HG03378 (cell line): ENCODE results near the gene CXCL5.
"Not testable (repeated sequence)": the region's sequence is repeated elsewhere in the genome, so short reads cannot be mapped to it uniquely, and the experiment has no call there.

Experiments
- ATAC-seq: cut with Tn5 transposase; IDR thresholded peaks from one replicate; pipeline ENCODE4 v1.9.1; 2021; ENCODE audit warnings: mild to moderate bottlenecking, moderate library complexity; ENCODE audit not compliant: unreplicated experiment

Gene CXCL5

DNA sequence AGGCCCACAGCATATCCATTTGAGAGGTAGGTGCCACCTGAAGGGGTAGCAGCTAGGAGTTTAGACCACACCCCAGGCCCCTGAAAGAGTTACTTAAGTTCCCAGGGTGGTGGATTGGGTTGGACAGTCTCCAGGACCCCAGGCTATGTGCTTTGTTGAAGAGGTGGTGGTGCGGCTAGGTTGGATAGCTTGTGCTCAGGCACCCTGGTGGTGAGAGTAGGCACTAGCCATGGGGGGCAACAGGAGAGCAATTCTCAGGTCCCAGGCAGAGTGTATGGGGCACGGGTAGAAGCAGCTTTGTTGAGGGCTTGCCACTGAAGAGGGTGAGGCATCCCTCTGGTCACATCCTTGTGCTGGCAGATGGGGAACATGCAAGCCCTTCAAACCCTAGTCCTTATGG lies 22.3 kb downstream of the CXCL5 start:
- ATAC-seq = no peak

DNA sequence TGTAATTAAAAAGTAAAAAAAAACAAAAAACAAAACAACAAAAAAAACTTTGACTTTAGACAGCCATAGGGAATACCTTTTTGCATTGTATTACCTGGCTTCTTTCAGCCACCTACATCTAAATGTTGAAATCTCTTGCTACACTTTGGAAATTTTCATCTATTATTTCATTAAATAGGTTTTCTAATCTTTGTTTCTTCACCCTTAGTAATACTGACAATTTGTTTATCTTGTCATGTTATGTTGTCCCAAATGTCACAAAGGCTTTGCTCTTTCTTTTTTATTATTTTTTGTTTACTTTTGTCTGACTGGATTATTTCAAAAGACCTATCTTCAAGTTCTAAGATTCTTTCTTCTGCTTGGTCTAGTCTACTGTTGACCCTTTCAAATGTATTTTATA lies 24.1 kb downstream of the CXCL5 start:
- ATAC-seq = no peak

DNA sequence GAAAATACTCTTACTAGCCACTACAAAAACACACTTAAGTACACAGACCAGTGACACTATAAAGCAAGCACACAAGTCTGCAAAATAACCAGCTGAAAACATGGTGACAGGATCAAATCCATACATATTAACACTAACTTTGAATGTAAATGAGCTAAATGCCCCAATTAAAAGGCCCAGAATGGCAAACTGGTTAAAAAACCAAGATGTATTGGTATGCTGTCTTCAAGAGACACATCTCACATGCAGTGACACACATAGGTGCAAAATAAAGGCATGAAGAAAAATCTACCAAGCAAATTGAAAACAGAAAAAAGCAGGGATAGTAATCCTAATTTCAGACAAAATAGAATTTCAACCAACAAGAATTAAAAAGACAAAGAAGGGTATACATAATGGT lies 27.5 kb downstream of the CXCL5 start:
- no peak for ATAC-seq

DNA sequence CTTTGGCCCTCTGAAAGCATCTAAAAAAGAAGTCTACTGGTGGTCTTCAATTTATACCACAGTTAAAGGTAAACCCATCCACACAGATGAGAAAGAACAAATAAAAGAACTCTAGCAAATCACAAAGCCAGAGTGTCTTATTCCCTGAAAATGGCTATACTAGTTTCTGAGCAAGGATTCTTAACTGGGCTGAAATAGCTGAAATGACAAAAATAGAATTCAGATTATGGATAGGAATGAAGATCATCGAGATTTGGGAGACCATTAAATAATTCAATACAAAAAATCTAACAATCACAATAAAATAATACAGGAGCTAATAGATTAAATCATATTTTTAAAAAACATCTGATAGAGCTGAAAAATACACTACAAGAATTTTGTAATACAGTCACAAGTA lies 28.5 kb downstream of the CXCL5 start:
- no peak for ATAC-seq

DNA sequence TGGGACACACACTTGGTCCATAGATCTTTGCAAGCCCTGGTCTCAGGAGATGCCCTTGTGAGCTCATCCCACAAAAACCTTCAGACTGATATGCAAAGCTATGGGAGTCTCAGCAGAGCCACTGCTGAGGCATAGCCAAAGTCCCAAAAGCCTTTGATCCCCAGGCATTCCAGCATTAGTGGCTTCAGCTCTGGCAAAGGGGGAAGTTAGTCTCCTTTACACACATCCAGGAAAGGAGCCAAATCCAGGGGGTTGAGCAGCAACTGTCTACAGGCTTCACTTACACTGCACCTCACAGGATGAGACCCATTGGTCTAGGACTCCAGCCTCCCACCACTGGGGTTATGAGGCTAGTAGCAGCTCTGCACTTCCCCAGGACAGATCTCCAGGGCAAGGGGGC lies 30.6 kb downstream of the CXCL5 start:
- ATAC-seq = no peak

DNA sequence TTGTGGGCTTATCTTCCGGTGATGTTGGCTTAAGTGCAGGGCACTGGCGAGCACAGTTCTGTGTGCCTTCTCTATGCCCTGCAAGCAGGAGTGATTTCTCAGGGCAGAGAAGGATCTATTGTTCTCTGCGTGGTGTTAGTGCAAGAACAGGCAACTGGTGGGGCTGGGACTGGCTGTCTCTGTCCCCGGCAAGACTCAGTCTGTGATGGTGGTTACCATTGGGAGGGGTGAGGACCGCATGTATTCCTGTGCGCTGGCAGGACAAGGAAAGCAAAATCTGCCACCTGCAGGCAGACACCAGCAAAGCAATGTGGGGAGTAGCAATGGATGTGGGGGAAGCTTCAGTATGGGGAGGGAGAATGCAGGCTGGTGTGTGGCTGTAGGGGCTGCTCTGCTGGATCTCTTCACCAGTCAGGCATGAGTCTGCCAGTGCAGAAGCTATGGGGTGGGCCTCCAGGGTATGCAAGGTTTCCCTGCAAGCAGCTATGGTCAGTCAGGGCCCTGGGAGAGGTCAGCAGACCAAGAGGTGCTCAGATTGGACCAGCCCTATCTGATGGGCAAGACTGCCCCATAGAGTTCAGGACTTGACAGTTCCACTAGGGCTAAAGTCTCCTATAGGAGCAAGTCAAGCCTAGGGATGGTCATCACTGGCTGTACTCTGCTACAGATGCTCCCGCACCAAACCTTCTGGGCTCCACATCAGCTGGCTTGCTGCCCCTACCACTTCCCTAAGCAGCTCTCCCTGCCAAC lies 33.4 kb downstream of the CXCL5 start:
- ATAC-seq = no peak

DNA sequence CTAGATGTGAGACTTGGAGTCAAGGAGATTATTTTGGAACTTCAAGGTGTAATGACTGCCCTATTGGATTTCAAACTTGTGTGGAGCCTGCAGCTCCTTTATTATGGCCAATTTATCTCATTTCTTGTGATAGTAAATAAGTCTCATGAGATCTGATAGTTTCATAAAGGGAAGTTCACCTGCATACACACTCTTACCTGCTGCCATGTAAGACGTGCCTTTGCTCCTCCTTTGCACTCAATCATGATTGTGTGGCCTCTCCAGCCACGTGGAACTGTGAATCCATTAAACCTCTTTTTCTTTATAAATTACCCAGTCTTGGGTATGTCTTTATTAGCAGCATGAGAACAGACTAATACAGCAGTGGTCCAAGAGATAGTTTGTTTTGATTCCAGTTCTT lies 35.8 kb downstream of the CXCL5 start:
- ATAC-seq = no peak

DNA sequence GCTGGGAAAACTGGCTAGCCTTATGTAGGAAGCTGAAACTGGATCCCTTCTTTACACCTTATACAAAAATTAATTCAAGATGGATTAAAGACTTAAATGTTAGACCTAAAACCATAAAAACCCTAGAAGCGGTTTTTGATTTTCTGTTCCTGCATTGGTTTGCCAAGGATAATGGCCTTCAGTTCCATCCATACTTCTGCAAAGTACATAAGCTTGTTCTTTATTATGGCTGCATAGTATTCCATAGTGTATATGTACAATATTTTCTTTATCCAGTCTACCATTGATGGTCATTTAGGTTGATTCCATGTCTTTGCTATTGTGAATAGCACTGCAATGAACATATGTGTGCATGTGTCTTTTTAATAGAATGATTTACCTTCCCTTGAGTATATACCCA lies 39.4 kb downstream of the CXCL5 start:
- not testable (repeated sequence) for ATAC-seq

DNA sequence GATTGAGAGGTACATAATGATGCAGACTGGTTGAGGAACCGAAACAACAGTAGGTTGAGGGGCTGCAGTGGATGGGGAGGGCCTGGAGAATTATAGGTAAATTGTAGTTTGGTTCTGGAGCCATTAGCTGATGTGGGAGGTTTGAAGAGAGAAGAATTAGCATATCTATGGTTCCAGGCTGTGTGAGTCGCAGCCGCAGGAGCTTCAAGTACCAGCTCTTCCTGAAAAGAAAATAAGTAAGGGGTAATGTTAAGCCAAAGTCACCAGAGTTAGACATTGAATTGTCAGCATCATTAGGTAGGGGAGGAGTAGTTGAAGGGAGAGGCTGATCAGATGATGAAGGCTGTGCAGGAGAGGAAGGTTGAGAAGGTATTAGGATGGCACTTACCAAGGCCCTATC lies 46.1 kb downstream of the CXCL5 start:
- no peak for ATAC-seq

DNA sequence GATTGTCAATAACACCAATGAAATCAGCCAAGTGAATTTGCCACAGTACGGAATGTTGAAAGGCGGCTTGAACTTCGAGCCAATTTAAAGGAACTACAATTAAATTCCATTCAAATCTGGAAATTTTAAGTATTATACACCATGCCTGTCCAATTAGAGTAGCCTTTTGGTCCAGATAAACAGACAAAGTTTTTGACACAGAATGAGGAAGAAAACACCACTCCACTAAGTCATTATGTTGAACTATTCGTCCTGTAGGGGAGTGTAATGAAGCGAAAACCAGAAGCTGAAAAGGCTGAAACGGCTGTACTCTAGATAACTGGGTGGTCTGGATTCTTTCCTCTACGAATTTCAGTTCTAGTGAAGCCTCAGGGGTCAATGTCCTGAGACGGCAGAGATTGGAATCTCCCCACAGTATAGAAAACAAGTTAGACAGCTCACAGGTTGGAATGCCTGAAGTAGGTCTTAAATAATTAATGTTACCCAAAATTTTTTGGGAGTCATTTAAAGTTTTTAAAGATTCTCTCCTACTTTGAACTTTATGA lies 48.0 kb downstream of the CXCL5 start:
- ATAC-seq = not testable (repeated sequence)

DNA sequence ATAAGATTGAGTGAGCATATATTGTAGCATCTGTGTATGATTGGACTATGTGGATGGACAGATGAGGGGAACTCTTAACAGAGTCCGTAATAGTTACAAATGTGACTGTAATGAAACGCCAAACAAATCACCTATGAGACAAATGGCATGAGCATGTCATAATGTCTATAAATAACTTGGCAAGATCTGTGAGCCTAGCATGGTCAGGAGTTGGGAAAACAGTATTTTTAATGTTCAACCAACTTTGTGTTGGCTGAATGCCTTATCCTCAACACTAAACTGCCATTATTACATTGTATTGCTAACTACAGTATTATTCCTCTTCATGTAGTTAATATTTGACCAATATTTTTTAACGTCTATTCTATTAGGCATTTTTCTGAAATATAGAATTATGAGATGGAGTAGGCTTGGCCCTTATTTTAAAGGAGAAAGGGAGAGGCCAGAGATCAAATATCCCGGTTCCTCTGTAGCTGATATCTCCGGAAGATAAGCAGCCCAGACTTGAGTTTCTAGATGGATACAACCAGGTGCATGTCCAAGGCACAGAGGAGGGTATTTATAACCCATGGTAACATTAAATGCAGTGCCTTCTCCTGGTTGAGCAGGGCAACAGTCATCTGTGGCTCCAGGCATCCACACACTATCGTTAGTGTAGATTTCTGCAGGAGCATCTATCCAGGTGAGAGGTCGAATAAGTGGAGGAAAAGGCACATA lies 49.3 kb downstream of the CXCL5 start:
- ATAC-seq = no peak

DNA sequence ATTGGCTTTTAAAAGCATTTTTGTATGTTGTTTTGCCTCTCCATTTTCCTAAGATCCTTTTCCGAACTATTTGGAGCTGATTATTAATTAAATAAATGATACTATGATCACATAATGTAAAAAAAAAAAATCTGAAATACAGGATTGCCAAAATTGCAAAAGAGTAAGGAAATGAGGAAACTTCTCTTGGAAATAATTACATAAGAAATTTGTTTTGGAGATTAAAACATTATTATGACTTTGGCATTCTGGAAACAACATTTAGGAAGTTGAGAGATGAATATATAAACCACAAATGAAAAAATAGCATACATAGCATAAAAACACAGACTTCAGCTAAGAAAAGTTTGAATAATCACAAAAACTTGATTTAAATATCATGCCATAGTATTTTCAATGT lies 50.2 kb downstream of the CXCL5 start:
- ATAC-seq = no peak

DNA sequence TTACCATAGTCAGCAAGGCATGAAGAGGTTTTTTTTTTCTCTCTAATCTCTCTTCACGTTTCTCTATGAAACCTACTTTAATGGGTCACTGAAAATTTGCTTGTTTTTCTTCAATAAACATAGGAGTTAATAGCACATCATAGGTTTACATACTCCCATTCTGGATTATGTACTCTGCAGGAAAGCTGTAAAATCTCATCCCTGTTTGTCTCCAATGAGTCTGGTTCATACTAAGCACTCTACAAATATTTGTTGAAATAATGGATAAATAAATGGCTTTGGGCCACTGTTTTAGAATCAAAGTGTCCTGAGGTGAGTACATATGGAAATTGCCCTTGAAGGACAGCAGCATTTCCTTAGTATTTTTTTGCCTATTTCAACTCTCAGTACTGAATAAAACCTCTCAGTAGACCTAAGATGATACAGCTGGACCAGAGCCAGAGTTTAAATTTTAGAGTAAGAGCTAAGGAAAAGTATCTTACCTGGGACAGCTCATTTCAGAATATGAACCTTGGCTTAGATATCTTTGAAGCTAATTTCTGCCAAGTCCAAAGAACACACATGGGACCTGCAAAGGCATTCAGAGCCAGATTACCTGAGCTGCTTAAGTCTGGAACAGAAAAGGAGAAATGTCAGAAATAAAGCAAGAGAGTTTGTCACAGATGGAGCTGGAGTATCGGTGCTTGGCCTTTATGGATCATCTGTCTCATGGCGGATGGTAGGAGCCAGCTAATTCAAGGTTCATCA lies 51.1 kb downstream of the CXCL5 start:
- no peak for ATAC-seq

DNA sequence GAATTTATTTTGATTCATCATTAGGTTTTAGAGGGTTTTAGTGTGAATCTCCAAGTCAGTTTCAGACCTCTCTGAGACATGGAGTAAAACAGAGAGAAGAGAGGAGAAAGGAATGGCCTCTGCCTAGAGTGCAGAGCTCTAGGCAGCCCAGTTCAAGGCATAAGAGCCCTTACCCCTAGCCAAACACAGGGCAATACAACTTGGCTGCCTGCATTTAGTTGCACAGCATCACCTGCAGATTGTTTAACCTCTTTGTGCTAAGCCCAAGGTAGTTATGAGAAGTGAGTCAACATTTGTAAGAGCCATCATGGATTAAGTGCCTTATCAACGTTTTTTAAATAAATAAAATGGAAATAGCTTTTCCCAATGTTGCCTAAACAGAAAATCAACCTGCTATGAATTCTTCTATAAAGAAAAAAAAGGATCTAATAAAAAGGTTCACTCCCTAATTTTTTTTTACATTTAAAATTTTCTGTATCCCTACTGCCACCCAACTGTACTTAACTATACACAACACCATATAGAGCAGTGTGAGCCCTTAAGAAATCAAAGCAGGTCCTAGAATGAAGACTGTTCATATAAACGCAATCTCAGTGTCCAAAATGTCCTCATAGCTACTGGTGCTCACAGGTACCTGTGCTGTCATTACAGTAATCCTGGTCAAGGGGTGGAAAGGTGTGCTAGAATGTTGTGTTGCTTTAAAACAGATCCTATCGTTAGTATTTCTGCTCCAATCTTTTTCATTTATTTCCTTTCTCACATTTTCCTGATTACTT lies 52.6 kb downstream of the CXCL5 start:
- ATAC-seq = no peak
